Keratinocyte (primary cell): ENCODE data around the gene HYDIN. TPM values are rescaled to one million over a fixed set of nuclear protein-coding genes. Genes with fewer than 3 reads are reported as not detected.

Experiments
- DNase-seq: peaks from one replicate; pipeline ENCODE4 v3.0.0-alpha.2; 2011; ENCODE audit warnings: low read depth, missing footprints, low spot score
- FAIRE-seq: peaks from 2 replicates; lab custom pipeline; 2011; peaks lifted over from hg19 to GRCh38; lab: Jason Lieb, UNC
- H2AFZ ChIP-seq: 2 replicates; pipeline ENCODE4 v1.6.0; 2012; ENCODE audit warnings: low read length, control low read depth, inconsistent platforms; ENCODE audit not compliant: control insufficient read depth
- H3K27ac ChIP-seq: 2 replicates; pipeline ENCODE4 v1.5.1; 2011; ENCODE audit warnings: low read length; ENCODE audit not compliant: control insufficient read depth, insufficient read depth
- H3K27me3 ChIP-seq: 3 replicates; pipeline ENCODE4 v1.6.0; 2011; ENCODE audit warnings: low read length; ENCODE audit not compliant: control insufficient read depth, insufficient read depth; ENCODE audit errors: extremely low read depth
- H3K36me3 ChIP-seq, 2 experiments: 2 replicates in 1 of 2; 3 replicates in 1 of 2; pipeline ENCODE4 v1.5.1; 2011; ENCODE audit warnings: low read length in 2 of 2, mild to moderate bottlenecking in 1 of 2; ENCODE audit not compliant: control insufficient read depth in 2 of 2, insufficient read depth in 2 of 2; ENCODE audit errors: extremely low read depth in 1 of 2
- H3K4me1 ChIP-seq: 3 replicates; pipeline ENCODE4 v1.5.1; 2011; ENCODE audit warnings: low read length; ENCODE audit not compliant: control insufficient read depth, insufficient read depth; ENCODE audit errors: extremely low read depth
- H3K4me2 ChIP-seq: 3 replicates; pipeline ENCODE4 v1.6.0; 2011; ENCODE audit warnings: low read depth, low read length; ENCODE audit not compliant: control insufficient read depth, insufficient read depth; ENCODE audit errors: extremely low read depth
- H3K4me3 ChIP-seq, 3 experiments: fragments of 200-600 bp in 1 of 3; sonication (generic) in 1 of 3; 2 replicates in 2 of 3; 3 replicates in 1 of 3; pipeline ENCODE4 v1.5.1; 2011 to 2016; ENCODE audit warnings: low read length in 3 of 3, mild to moderate bottlenecking in 3 of 3, control low read depth in 2 of 3, inconsistent platforms in 1 of 3, low read depth in 1 of 3, mixed read lengths in 1 of 3, mixed run types in 1 of 3, moderate library complexity in 1 of 3; ENCODE audit not compliant: control insufficient read depth in 2 of 3, insufficient read depth in 2 of 3; ENCODE audit errors: extremely low read depth in 1 of 3
- H3K79me2 ChIP-seq: 2 replicates; pipeline ENCODE4 v1.6.0; 2012; ENCODE audit warnings: low read length; ENCODE audit not compliant: control insufficient read depth, insufficient read depth
- H3K9ac ChIP-seq: 3 replicates; pipeline ENCODE4 v1.6.0; 2011; ENCODE audit warnings: low read length; ENCODE audit not compliant: control insufficient read depth, insufficient read depth; ENCODE audit errors: extremely low read depth
- H3K9me1 ChIP-seq: 3 replicates; pipeline ENCODE4 v1.6.0; 2011; ENCODE audit warnings: low read length; ENCODE audit not compliant: control insufficient read depth, insufficient read depth; ENCODE audit errors: extremely low read depth
- H3K9me3 ChIP-seq: 2 replicates; pipeline ENCODE4 v1.5.1; 2012; ENCODE audit warnings: low read depth, low read length; ENCODE audit not compliant: control insufficient read depth
- H4K20me1 ChIP-seq: 3 replicates; pipeline ENCODE4 v1.6.0; 2011; ENCODE audit warnings: low read length; ENCODE audit not compliant: control insufficient read depth, insufficient read depth; ENCODE audit errors: extremely low read depth
- CTCF ChIP-seq, 3 experiments: IDR thresholded peaks in 1 of 3; conservative IDR thresholded peaks in 1 of 3; optimal IDR thresholded peaks in 1 of 3; 2 replicates in 2 of 3; 3 replicates in 1 of 3; pipeline versions ENCODE3 to v1.5.1; 2011; ENCODE audit warnings: low read length in 3 of 3, mild to moderate bottlenecking in 3 of 3, moderate library complexity in 2 of 3, control low read depth in 1 of 3, inconsistent platforms in 1 of 3; ENCODE audit not compliant: insufficient read depth in 2 of 3; ENCODE audit errors: extremely low read depth in 1 of 3
- EZH2 ChIP-seq: IDR thresholded peaks from one replicate; pipeline ENCODE4 v1.6.1; 2012; ENCODE audit warnings: inconsistent platforms, mild to moderate bottlenecking, low read length, moderate library complexity
- dilution Hi-C: fragments of 300-500 bp; cut with MboI; formaldehyde crosslinking; loops from one replicate; pipeline ENCODE4 v1.7.0; 2020; ENCODE audit warnings: low sequenced_read_pairs; ENCODE audit not compliant: extremely low pct_ligation_motif_present
- polyA plus RNA-seq, 5 experiments: library from polyadenylated mRNA; depleted of rRNA in 3 of 5; stranded (reverse) in 3 of 5; stranded (forward) in 1 of 5; unstranded in 1 of 5; fragments of >200 nt; gene quantifications; 1 replicate in 1 of 5; 2 replicates in 3 of 5; 3 replicates in 1 of 5; pipeline versions ENCODE4 v1.2.1 to v1.2.3, GENCODE V29; 2011 to 2012; ENCODE audit warnings: missing spikeins in 2 of 5, low read depth in 1 of 5, low replicate concordance in 1 of 5

Gene HYDIN
- polyA plus RNA-seq, 1 donor (not counting 4 experiments of a cell fraction or from before 2014, with no cell fraction given): 0.49 TPM

- Histone ChIP-seq H3K27ac (no peak overlapping the region), H3K9me1 (no peaks in the 10 kb centered on the region), H3K79me2 (no peaks in the 10 kb centered on the region), H3K4me2 (no peak overlapping the region), H3K4me1 (peaks cover 7% of the 10 kb centered on the region), H2AFZ (no peak overlapping the region), H3K9me3 (no peaks in the 10 kb centered on the region), H3K36me3 (no peaks in the 10 kb centered on the region), H3K9ac (no peak overlapping the region), H3K4me3 (no peak overlapping the region), H3K27me3 (no peaks in the 10 kb centered on the region), H4K20me1 (no peaks in the 10 kb centered on the region)
- FAIRE-seq (no peak), DNase-seq (no peak)
- dilution Hi-C loops: no loop called here
- TF ChIP-seq CTCF (optimal IDR thresholded peaks at IDR 0.05 in 1 of 3, IDR thresholded peaks at IDR 0.05 in 1 of 3, conservative IDR thresholded peaks at IDR 0.05 in 1 of 3; ENCODE audit: extremely low read depth in 1 of 3, insufficient read depth in 2 of 3, low read length in 3 of 3) (no peak), EZH2 (no peak)
Observed at GRCh38 chr16:70809392-70810060, 421.0 kb downstream of the HYDIN start.

DNA sequence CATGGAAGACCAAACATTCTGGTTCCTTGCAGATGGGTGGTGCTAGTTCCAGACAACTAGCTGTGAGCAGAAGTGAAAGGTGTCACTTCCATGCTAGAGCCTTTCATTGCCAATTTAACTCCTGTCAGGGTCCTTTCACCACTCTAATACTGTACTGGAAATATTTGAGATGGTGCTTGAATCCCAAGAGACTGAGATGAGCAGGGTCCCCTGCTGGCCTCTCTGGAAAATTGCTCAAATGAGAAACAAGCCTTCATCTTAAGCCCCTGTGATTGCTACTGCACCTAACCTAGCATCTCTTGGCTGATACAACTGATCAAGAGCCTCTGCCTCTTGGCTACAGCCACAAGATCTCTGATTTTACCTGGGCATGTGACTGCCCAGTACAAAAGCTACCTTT lies 422.2 kb downstream of the HYDIN start:
- DNase-seq: no peak
- Histone ChIP-seq H3K9me1 (no peaks in the 10 kb centered on the region), H3K27ac (no peak overlapping the region), H3K4me3 (no peak overlapping the region), H3K4me2 (no peak overlapping the region), H3K9me3 (no peaks in the 10 kb centered on the region), H2AFZ (no peak overlapping the region), H4K20me1 (no peaks in the 10 kb centered on the region), H3K79me2 (no peaks in the 10 kb centered on the region), H3K27me3 (no peaks in the 10 kb centered on the region), H3K36me3 (no peaks in the 10 kb centered on the region), H3K4me1 (peaks cover 8% of the 10 kb centered on the region), H3K9ac (no peak overlapping the region)
- TF ChIP-seq CTCF (optimal IDR thresholded peaks at IDR 0.05 in 1 of 3, IDR thresholded peaks at IDR 0.05 in 1 of 3, conservative IDR thresholded peaks at IDR 0.05 in 1 of 3; ENCODE audit: extremely low read depth in 1 of 3, insufficient read depth in 2 of 3, low read length in 3 of 3): peak; percentile 9 to 23 (median 20)
- no peak for TF ChIP-seq EZH2
- no peak for FAIRE-seq
- dilution Hi-C loops: no loop called here
